Activated naive CD4-positive, alpha-beta T cell treated with anti-CD3 and anti-CD28 coated beads, Interleukin-2, amount 10 ng/mL, durations not matched to agents 7 days and 5 days (primary cell): Measurements from ENCODE around the gene MYPN.
"Not testable (repeated sequence)": the region's sequence is repeated elsewhere in the genome, so short reads cannot be mapped to it uniquely, and the experiment has no call there.

Experiments used
- CTCF ChIA-PET: fragments of 350-600 bp; sonication (Branson Sonifier 250); formaldehyde crosslinking; loops from one replicate; lab custom pipeline; 2021; ENCODE audit warnings: antibody characterized with exemption; lab: Charles Lee
- DNase-seq: peaks from one replicate; pipeline ENCODE4 v3.0.0-alpha.2; 2020
- H3K27ac Mint-ChIP-seq: one replicate; pipeline ENCODE4 v1.8.0; 2021; ENCODE audit warnings: mild to moderate bottlenecking, moderate library complexity, mixed read lengths
- H3K27me3 Mint-ChIP-seq: one replicate; pipeline ENCODE4 v1.8.0; 2021; ENCODE audit warnings: mild to moderate bottlenecking, mixed read lengths
- H3K36me3 Mint-ChIP-seq: one replicate; pipeline ENCODE4 v1.8.0; 2021; ENCODE audit warnings: mixed read lengths
- H3K4me1 Mint-ChIP-seq: one replicate; pipeline ENCODE4 v1.8.0; 2021; ENCODE audit warnings: mixed read lengths
- H3K4me3 Mint-ChIP-seq: one replicate; pipeline ENCODE4 v1.8.0; 2021; ENCODE audit warnings: mild to moderate bottlenecking, moderate library complexity, mixed read lengths
- H3K9me3 Mint-ChIP-seq: one replicate; pipeline ENCODE4 v1.8.0; 2021; ENCODE audit warnings: mixed read lengths

Gene MYPN

DNA sequence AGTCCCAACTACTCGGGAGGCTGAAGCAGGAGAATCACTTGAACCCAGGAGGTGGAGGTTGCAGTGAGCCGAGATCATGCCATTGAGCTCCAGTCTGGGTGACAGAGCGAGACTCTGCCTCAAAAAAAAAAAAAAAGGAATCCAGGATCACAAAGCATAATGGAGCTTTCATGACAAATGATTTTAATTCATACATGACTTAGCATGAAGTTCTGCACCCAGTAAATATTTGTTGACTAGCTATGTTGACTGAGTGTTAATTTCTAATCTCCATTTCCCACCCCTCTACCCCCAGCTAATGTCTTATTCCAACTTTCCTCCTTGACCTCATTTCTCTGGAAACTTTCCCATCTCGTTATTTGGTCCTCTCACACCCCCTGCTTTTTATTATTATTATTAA lies 69.3 kb downstream of the MYPN start:
- no peaks in the 10 kb centered on the region for H3K36me3 Mint-ChIP-seq
- no peak overlapping the region for H3K27ac Mint-ChIP-seq
- H3K4me1 Mint-ChIP-seq = no peaks in the 10 kb centered on the region
- H3K4me3 Mint-ChIP-seq = no peak overlapping the region
- no peak for DNase-seq
- CTCF ChIA-PET = interaction anchor here (0.6 to 0.9 kb wide), 3 partner anchors 13 to 297 kb away, joined by 3 to 4 read pairs (median 4); no protein-coding TSS in a partner anchor
- H3K27me3 Mint-ChIP-seq = no peaks in the 10 kb centered on the region
- no peaks in the 10 kb centered on the region for H3K9me3 Mint-ChIP-seq

DNA sequence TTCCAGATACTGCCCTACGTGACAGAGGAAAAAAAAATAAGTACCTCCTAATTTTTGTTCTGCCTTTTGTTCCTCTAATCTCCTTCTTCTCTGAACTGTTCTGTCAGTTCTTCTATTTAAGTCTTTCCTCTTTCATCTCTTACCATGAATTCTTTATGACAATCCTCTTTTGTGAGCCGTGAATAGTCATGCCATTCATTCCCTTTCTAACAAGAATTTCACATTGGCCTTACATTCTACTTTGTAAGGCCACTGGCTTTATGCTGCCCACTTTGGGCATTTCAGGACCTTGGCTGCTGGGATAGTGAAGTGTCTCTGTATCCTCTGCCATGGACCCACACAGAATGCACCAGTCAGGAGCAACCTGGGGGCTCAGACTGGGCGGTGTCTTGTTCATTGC lies 69.7 kb downstream of the MYPN start:
- DNase-seq = no peak

DNA sequence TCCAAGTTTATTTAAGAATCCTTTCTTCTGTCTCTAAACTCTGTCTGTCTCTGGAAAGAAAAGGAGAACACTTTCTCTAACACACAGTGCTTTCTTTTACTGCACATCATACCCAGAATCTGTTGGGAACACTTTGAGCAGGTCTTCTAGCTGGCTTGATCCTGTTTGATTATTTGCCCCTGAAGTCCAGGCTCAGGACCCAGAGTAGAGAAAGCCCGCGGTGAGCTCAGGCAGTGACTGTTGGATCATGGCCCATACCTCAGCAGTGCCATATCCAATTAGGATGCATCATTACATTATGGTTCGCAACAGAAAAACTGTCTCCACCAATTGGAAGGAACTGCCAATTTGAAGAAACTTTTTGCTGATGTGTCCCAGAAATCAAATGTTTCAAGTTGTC lies 71.2 kb downstream of the MYPN start:
- Mint-ChIP-seq H3K4me1 (no peaks in the 10 kb centered on the region), H3K27ac (no peak overlapping the region), H3K27me3 (peaks cover 9% of the 10 kb centered on the region), H3K36me3 (no peaks in the 10 kb centered on the region), H3K4me3 (no peak overlapping the region), H3K9me3 (no peaks in the 10 kb centered on the region)
- DNase-seq = no peak
- CTCF ChIA-PET = no interaction called here

More for the DNA sequence above, 69.7 kb downstream of the MYPN start:
- Mint-ChIP-seq H3K27ac (no peak overlapping the region), H3K4me1 (no peaks in the 10 kb centered on the region), H3K27me3 (no peaks in the 10 kb centered on the region), H3K36me3 (no peaks in the 10 kb centered on the region), H3K4me3 (no peak overlapping the region), H3K9me3 (no peaks in the 10 kb centered on the region)
- CTCF ChIA-PET = interaction anchor here (0.7 kb wide), 1 partner anchor 297 kb away, joined by 3 read pairs; no protein-coding TSS in a partner anchor

DNA sequence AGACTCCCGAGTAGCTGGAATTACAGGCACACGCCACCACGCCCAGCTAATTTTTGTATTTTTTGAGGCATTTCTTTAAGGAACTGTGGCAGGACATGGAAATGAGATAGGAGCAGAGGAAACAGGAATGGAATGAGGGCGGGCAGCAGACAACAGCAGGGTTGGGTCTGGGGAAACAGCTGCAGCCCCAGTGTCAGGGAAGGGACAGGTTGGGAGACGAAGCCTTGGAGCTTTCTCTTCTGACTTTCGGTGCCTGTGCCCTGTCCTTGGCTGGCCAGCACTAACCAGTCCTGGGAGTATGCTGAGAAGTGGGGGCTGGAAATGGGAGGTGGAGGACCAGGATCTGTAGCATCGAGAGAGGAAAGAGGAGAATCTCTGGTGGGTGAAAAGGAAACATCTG lies 75.3 kb downstream of the MYPN start:
- peaks cover 27% of the 10 kb centered on the region for H3K27me3 Mint-ChIP-seq
- CTCF ChIA-PET = no interaction called here
- DNase-seq = no peak
- H3K36me3 Mint-ChIP-seq = no peaks in the 10 kb centered on the region
- H3K4me3 Mint-ChIP-seq = no peak overlapping the region
- H3K27ac Mint-ChIP-seq = no peak overlapping the region
- no peaks in the 10 kb centered on the region for H3K9me3 Mint-ChIP-seq
- no peaks in the 10 kb centered on the region for H3K4me1 Mint-ChIP-seq

DNA sequence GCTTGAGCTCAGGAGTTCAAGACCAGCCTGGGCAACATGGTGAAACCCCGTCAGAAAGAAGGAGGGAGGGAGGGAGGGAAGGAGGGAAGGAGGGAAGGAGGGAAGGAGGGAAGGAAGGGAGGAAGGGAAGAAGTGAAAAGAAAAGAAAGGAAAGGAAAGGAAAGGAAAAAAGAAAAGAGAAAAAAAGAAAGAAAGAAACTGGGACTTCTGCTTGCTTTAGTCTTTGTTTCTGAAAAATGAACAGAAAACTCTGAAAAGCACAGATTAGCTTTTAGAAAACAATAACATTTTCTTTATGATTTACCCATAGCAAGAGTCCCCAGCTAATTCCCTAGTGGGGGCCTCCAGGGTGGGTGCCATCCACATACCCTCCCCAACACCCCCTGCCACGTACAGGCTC lies 75.8 kb downstream of the MYPN start:
- H3K4me3 Mint-ChIP-seq = no peak overlapping the region
- no peaks in the 10 kb centered on the region for H3K4me1 Mint-ChIP-seq
- no peaks in the 10 kb centered on the region for H3K36me3 Mint-ChIP-seq
- peaks cover 27% of the 10 kb centered on the region for H3K27me3 Mint-ChIP-seq
- CTCF ChIA-PET = no interaction called here
- H3K9me3 Mint-ChIP-seq = no peaks in the 10 kb centered on the region
- no peak for DNase-seq
- no peak overlapping the region for H3K27ac Mint-ChIP-seq

DNA sequence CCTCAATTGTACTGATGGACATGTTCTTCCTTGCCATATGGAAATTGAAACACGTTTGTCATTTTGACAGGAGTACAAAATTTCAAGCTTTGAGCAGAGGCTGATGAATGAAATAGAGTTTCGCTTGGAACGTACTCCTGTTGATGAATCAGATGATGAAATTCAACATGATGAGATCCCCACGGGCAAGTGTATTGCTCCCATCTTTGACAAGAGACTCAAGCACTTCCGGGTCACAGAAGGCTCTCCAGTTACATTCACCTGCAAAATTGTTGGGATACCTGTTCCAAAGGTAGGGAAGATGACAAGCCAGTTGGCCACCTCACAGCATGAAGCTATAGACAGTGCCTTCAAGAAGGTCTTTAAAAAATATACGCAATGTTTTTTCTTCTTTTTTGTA lies 79.5 kb downstream of the MYPN start:
- DNase-seq = no peak
- H3K4me1 Mint-ChIP-seq = no peaks in the 10 kb centered on the region
- no peaks in the 10 kb centered on the region for H3K9me3 Mint-ChIP-seq
- CTCF ChIA-PET = no interaction called here
- H3K36me3 Mint-ChIP-seq = no peaks in the 10 kb centered on the region
- H3K27ac Mint-ChIP-seq = no peak overlapping the region
- H3K4me3 Mint-ChIP-seq = no peak overlapping the region
- H3K27me3 Mint-ChIP-seq = peaks cover 34% of the 10 kb centered on the region

DNA sequence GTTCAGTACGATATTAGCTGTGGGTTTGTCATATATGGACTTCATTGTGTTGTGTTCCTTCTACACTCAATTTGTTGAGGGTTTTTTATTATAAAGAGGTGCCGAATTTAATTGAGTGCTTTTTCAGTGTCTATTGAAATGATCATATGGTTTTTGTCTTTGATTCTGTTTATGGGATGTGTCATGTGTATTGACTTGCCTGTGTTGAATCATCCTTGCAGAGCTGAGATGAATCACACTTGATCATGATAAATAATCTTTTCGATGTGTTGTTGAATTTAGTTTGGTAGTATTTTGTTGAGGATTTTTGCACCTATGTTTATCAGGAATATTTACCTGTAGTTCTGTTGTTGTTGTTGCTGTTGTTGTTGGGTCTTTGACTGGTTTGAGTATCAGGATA lies 82.8 kb downstream of the MYPN start:
- H3K4me3 Mint-ChIP-seq = no peak overlapping the region
- H3K27me3 Mint-ChIP-seq = peaks cover 35% of the 10 kb centered on the region
- CTCF ChIA-PET = no interaction called here
- no peak overlapping the region for H3K27ac Mint-ChIP-seq
- no peaks in the 10 kb centered on the region for H3K4me1 Mint-ChIP-seq
- DNase-seq = no peak
- H3K36me3 Mint-ChIP-seq = no peaks in the 10 kb centered on the region
- H3K9me3 Mint-ChIP-seq = no peaks in the 10 kb centered on the region

DNA sequence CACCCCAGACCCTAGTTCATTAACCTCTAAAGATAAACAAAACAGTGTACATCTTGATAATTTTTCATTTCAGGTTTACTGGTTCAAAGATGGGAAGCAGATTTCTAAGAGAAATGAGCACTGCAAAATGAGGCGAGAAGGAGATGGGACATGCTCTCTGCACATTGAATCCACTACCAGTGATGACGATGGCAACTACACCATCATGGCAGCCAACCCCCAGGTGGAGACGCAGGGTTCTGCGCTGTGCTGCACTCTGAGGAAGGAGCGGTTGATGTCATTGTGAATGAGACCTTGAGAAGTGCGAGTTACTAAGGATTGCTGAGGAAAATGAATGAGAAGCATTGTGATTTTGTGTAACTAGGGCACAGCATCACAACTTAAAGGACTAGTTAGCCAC lies 85.0 kb downstream of the MYPN start:
- Mint-ChIP-seq H3K36me3 (no peaks in the 10 kb centered on the region), H3K27me3 (peaks cover 30% of the 10 kb centered on the region), H3K4me3 (no peak overlapping the region), H3K27ac (no peak overlapping the region), H3K4me1 (no peaks in the 10 kb centered on the region), H3K9me3 (no peaks in the 10 kb centered on the region)
- no peak for DNase-seq
- CTCF ChIA-PET = no interaction called here

DNA sequence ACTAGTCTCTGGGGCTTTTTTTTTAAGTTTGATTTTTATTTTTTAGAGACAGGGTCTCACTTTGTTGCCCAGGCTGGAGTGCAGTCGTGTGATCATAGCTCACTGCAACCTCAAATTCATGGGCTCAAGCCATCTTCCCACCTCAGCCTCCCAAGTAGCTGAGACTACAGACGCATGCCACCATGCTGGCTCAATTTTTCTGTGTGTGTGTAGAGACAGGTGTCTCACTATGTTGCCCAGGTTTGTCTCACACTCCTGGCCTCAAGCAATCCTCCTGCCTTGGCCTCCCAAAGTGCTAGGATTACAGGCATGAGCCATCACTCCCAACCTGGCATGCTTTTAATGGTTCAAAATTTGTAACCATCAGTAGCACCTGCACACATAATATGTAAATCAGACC lies 86.5 kb downstream of the MYPN start:
- H3K4me1 Mint-ChIP-seq, H3K36me3 Mint-ChIP-seq, H3K27ac Mint-ChIP-seq, DNase-seq, H3K4me3 Mint-ChIP-seq, CTCF ChIA-PET, H3K9me3 Mint-ChIP-seq: not testable (repeated sequence)
- peaks cover 30% of the 10 kb centered on the region for H3K27me3 Mint-ChIP-seq

DNA sequence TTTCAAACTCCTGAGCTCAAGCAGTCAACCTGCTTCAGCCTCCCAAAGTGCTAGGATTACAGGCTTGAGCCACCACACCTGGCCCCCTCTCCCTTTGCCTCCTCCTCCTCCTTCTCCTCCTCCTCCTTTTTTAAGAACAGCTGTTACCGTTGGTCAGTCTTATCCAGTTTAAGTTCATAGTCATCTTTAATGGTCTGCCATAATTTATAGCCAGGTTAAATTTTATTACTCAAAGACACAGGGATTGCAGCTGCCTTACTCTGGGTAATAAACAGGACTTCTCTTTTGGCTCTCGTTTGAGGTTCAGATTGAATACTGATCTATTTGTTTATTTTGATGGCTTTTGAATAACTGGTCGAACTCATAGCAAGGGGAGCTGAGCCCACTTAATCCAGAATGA lies 87.4 kb downstream of the MYPN start:
- CTCF ChIA-PET = interaction anchor here (0.8 to 1.2 kb wide), 3 partner anchors 16 to 182 kb away, joined by 3 read pairs; no protein-coding TSS in a partner anchor
- Mint-ChIP-seq H3K9me3 (no peaks in the 10 kb centered on the region), H3K27me3 (peaks cover 36% of the 10 kb centered on the region)

DNA sequence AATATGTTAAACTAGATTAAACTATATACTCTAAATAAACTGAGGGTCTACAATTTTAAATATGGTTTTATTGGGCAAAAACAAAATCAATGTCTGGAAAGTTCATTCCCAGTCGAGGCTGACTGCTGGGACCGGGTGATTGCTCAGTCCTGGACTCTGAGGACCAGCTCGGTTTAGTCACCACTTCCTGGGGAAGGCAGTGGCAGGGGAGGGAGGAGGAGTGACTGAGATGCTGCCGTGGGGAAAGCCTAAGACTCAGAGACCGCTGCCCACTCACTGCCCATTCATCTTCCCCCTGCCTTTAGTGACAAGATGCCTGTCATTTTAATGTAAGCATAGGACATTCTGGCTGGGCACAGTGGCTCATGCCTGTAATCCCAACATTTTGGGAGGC lies 93.7 kb downstream of the MYPN start:
- Mint-ChIP-seq H3K9me3 (no peaks in the 10 kb centered on the region), H3K27ac (no peak overlapping the region), H3K4me1 (no peaks in the 10 kb centered on the region), H3K36me3 (no peaks in the 10 kb centered on the region), H3K27me3 (peaks cover 19% of the 10 kb centered on the region), H3K4me3 (no peak overlapping the region)
- no peak for DNase-seq
- CTCF ChIA-PET = interaction anchor here (1.1 to 1.6 kb wide), 2 partner anchors 10 to 29 kb away, joined by 3 to 21 read pairs; no protein-coding TSS in a partner anchor

More for the DNA sequence above, 87.4 kb downstream of the MYPN start:
- H3K4me1 Mint-ChIP-seq = no peaks in the 10 kb centered on the region
- H3K27ac Mint-ChIP-seq = no peak overlapping the region
- no peak for DNase-seq
- no peak overlapping the region for H3K4me3 Mint-ChIP-seq
- H3K36me3 Mint-ChIP-seq = no peaks in the 10 kb centered on the region

DNA sequence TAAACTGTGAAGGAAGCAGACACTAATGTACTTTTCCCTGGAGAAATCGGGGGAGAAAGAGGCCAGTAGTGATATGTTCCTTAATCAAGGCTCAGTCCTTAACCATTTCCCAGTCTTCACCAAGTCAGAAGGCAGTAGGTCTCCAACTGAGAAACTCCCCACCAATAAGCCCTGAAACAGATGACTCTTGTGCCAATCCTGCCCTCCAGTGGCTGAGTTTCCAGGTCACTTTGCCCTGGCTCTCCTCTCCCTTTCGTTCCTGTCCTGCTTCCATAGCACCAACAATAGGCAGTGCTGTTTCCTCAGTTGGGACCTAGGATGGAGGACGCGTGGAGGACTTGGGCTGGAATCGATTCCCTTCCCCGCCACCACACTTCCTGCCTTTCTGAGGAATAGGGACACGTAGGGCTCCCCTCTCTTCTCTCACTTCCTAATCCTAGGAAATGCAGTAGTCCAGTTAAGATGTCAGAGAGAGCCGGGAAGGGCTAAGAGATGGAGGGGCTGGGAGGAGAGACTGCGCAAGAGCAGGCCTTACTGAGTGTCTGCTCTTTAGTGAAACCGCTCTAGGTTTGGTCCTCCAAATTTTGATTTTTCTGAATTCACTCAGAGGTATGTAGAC lies 99.2 kb downstream of the MYPN start:
- DNase-seq = peak; percentile 35
- CTCF ChIA-PET = interaction anchor here (0.6 to 2.2 kb wide), 3 partner anchors 95 to 420 kb away, joined by 3 to 9 read pairs (median 5); no protein-coding TSS in a partner anchor
- no peaks in the 10 kb centered on the region for H3K36me3 Mint-ChIP-seq
- no peaks in the 10 kb centered on the region for H3K9me3 Mint-ChIP-seq
- H3K27ac Mint-ChIP-seq = no peak overlapping the region
- no peaks in the 10 kb centered on the region for H3K4me1 Mint-ChIP-seq
- peaks cover 33% of the 10 kb centered on the region for H3K27me3 Mint-ChIP-seq
- no peak overlapping the region for H3K4me3 Mint-ChIP-seq

DNA sequence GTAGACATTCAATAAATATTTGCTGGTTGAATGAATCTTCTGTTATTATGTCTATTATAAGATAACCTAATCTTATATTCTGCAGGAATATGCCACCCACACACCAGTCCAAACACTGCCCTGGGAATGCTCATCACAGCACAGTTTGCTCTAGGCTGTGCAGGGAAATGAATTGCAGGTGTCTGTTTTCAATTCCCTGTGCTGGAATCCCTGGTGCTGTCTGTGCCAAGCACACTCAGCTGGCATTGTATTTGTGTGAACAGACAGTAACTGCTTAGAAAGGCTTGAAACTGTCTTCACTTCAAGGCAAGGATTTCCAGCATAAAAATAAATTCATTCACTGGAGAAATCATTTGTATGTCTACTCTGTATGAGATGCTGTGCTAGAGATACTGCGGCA lies 102.4 kb downstream of the MYPN start:
- no peaks in the 10 kb centered on the region for H3K36me3 Mint-ChIP-seq
- no peak overlapping the region for H3K4me3 Mint-ChIP-seq
- peaks cover 23% of the 10 kb centered on the region for H3K27me3 Mint-ChIP-seq
- CTCF ChIA-PET = interaction anchor here (0.9 to 4.5 kb wide), 5 partner anchors 9 to 423 kb away, joined by 3 to 68 read pairs (median 8); no protein-coding TSS in a partner anchor
- no peak for DNase-seq
- H3K4me1 Mint-ChIP-seq = no peaks in the 10 kb centered on the region
- H3K27ac Mint-ChIP-seq = no peak overlapping the region
- H3K9me3 Mint-ChIP-seq = no peaks in the 10 kb centered on the region

DNA sequence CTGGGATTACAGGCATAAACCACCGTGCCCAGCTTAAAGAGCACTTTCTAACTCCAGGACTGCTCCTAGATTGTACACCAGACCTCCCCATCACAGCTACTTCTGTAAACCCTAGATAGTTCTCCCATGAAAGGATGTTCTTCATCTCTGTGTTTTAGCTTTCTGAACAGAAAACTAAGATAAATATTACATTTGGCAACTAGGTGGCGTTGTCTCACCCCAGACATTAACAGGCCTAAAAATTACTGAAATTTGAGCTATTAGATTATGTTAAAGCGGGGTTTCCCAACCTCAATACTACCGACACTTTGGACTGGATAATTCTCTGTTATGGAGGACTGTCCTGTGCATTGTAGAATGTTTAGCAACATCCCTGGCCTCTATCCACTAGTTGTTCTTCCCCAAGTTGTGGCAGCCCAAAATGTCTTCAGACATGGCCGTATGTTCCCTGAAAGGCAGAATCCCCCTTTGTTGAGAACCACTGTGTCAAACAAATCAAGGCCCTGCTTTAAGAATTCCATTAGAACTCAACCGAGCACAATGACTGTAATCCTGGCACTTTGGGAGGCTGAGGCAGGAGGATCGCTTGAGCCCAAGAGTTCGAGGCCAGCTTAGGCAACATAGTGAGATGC lies 103.5 kb downstream of the MYPN start:
- no peak overlapping the region for H3K27ac Mint-ChIP-seq
- H3K4me3 Mint-ChIP-seq = no peak overlapping the region
- DNase-seq = no peak
- no peaks in the 10 kb centered on the region for H3K36me3 Mint-ChIP-seq
- CTCF ChIA-PET = interaction anchor here (0.6 to 4.5 kb wide), 31 partner anchors 9 to 425 kb away, joined by 3 to 68 read pairs (median 4); partner anchors contain the start of genes HNRNPH3 and PBLD
- peaks cover 23% of the 10 kb centered on the region for H3K27me3 Mint-ChIP-seq
- no peaks in the 10 kb centered on the region for H3K9me3 Mint-ChIP-seq
- H3K4me1 Mint-ChIP-seq = no peaks in the 10 kb centered on the region

DNA sequence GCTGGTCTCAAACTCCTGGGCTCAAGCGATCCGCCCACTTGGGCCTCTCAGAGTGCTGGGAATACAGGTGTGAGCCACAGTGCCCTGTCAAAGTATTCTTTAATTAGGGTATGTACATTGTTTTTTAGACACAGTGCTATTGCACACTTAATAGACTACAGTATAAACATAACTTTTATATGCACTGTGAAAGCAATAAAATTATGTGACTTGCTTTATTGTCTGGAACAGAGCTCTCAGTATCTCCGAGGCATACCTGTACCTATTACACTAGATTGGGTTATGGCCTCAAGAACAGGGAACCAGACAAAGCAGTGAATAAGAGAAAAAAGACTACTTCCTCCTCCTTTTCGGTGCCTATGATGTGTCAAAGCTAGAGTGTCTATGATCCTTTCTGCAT lies 109.5 kb downstream of the MYPN start:
- no peak overlapping the region for H3K27ac Mint-ChIP-seq

More for the DNA sequence above, 109.5 kb downstream of the MYPN start:
- no peaks in the 10 kb centered on the region for H3K9me3 Mint-ChIP-seq
- H3K36me3 Mint-ChIP-seq = no peaks in the 10 kb centered on the region
- no peak for DNase-seq
- H3K4me3 Mint-ChIP-seq = no peak overlapping the region
- no peaks in the 10 kb centered on the region for H3K4me1 Mint-ChIP-seq
- H3K27me3 Mint-ChIP-seq = peaks cover 6% of the 10 kb centered on the region
- CTCF ChIA-PET = interaction anchor here (2.0 kb wide), 1 partner anchor 83 kb away, joined by 7 read pairs; no protein-coding TSS in a partner anchor
